PC-3 (cell line): Measurements from ENCODE around the gene GMDS.

ENCODE experiments used
- EZH2phosphoT487 ChIP-seq: fragments of 300-600 bp; sonication (generic); IDR thresholded peaks from 2 replicates; pipeline ENCODE4 v1.6.1; 2018; ENCODE audit warnings: mild to moderate bottlenecking, antibody characterized with exemption, low read length, borderline replicate concordance
- TF ChIP-seq, protein P1 (sequence below): fragments of 300-600 bp; sonication (generic); conservative IDR thresholded peaks from 2 replicates; pipeline ENCODE4 v1.5.1; 2017; ENCODE audit warnings: antibody characterized with exemption, low read depth, mild to moderate bottlenecking, low read length

DNA sequence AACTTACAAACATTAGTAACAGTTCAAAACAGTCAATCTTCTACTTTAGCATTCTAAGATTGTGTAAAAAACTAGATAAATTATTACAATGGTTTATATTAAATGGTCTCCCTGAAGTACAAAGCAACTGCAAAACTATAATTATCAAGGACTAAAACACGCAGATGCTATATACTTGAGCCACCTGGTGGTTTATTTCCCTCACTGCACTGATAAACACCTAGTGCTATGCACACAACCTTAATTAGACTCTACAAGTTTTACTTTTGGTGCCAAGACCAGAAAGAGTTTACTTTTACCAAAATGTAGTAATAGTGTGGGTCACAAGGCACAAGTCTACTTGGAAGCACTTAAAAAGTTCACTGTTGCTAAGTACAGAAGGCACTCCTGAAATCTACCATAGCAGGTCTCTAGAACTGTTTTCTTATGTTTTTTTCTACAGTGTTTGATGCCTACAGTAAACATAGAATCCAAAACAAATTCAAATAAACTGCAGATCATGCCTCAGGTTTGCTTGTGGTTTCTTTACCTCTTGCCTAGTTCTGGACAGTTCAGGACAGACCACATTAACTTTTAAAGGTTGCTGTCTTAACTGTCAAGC is 49.2 kb downstream of the GMDS start:
- TF ChIP-seq, protein P1, sequence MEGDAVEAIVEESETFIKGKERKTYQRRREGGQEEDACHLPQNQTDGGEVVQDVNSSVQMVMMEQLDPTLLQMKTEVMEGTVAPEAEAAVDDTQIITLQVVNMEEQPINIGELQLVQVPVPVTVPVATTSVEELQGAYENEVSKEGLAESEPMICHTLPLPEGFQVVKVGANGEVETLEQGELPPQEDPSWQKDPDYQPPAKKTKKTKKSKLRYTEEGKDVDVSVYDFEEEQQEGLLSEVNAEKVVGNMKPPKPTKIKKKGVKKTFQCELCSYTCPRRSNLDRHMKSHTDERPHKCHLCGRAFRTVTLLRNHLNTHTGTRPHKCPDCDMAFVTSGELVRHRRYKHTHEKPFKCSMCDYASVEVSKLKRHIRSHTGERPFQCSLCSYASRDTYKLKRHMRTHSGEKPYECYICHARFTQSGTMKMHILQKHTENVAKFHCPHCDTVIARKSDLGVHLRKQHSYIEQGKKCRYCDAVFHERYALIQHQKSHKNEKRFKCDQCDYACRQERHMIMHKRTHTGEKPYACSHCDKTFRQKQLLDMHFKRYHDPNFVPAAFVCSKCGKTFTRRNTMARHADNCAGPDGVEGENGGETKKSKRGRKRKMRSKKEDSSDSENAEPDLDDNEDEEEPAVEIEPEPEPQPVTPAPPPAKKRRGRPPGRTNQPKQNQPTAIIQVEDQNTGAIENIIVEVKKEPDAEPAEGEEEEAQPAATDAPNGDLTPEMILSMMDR, result peak; percentile 89
- TF ChIP-seq EZH2phosphoT487, result no peak
